ENCODE results near the gene TMEM232.

TMEM232 gene

DNA sequence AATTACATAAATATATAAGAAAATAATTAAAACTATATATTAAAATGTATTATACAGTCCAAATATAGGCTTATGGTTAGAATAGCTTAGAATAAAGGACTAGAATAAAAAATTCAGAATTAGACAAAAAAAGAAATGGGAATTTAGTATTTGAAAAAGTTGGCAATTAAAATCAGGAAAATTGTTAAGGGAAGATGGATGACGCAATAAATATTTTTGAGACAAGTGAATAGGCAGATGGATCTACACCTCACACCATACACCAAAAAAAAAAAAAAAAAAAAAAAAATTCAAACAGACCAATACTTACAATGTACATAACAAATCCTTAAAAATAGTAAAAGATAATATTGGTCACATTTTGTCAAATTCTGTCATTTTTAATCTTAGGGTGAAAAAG lies 200.7 kb downstream of the TMEM232 start:
- DNase-seq (ENCODE audit: insufficient read length, low spot score) (no peak), FAIRE-seq (no peak)
- TF ChIP-seq, protein P1, sequence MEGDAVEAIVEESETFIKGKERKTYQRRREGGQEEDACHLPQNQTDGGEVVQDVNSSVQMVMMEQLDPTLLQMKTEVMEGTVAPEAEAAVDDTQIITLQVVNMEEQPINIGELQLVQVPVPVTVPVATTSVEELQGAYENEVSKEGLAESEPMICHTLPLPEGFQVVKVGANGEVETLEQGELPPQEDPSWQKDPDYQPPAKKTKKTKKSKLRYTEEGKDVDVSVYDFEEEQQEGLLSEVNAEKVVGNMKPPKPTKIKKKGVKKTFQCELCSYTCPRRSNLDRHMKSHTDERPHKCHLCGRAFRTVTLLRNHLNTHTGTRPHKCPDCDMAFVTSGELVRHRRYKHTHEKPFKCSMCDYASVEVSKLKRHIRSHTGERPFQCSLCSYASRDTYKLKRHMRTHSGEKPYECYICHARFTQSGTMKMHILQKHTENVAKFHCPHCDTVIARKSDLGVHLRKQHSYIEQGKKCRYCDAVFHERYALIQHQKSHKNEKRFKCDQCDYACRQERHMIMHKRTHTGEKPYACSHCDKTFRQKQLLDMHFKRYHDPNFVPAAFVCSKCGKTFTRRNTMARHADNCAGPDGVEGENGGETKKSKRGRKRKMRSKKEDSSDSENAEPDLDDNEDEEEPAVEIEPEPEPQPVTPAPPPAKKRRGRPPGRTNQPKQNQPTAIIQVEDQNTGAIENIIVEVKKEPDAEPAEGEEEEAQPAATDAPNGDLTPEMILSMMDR (IDR thresholded peaks at IDR 0.05; ENCODE audit: insufficient read depth, missing control alignments) = no peak

DNA sequence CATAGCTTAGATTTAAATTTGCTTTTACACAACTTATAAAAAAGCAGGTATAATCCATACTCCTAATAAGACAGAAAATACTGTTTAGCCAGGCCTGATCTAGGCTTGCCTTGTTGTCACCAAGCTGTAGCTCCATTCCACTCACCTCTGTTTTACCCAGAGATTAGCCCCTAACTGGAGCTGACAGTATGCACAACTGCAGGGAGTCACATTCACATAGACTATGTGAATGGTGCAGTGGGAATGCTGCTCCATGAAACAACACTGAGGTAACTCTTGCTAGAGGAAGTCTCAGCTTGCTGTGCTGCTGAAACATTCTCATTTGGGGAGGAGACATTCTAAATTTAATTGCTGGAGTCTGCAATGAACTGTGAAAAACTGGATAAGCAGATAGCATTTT lies 209.1 kb downstream of the TMEM232 start:
- TF ChIP-seq, protein P1 (IDR thresholded peaks at IDR 0.05; ENCODE audit: insufficient read depth, missing control alignments) = no peak
- FAIRE-seq (no peak), DNase-seq (ENCODE audit: insufficient read length, low spot score) (no peak)

DNA sequence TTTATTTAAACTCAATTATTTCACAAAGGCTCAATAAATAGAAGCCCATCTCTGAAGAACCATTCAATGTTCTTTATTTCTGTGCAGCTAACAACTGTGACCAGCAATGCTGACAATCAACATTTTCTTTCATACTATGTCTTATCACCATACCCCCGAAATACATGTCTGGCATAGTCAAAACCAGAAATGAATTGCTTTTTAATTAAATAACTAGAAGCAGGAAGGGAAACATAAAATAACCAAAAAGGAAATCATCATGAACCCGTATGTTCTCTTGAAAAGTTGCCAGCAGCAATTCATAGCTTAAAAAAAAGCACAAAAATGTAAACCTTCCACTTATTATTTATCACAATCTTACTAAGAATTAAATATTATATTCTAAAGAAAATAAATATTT lies 212.4 kb downstream of the TMEM232 start:
- DNase-seq (ENCODE audit: insufficient read length, low spot score) = no peak
- TF ChIP-seq, protein P1 (IDR thresholded peaks at IDR 0.05; ENCODE audit: insufficient read depth, missing control alignments) = no peak
- FAIRE-seq = no peak

DNA sequence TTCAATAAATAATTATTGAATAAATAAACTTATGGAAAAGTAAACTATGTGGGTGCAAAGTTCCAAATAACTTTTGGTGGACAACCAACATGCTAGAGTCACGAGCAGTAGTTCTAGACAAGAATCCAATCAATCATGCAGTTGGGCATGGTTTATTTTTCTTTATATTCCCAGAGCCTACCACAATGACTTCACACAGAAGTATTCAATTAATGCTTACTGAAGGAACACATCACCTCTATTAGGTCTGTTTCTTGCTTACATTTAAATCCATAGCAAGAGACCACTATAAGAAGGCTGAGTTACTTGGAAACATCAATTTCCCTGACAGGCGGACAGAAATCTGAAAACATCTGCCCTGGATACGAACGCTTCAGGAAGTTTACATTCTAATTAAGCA lies 214.2 kb downstream of the TMEM232 start:
- DNase-seq (ENCODE audit: insufficient read length, low spot score) = no peak
- no peak for FAIRE-seq
- TF ChIP-seq, protein P1 (IDR thresholded peaks at IDR 0.05; ENCODE audit: insufficient read depth, missing control alignments) = no peak

DNA sequence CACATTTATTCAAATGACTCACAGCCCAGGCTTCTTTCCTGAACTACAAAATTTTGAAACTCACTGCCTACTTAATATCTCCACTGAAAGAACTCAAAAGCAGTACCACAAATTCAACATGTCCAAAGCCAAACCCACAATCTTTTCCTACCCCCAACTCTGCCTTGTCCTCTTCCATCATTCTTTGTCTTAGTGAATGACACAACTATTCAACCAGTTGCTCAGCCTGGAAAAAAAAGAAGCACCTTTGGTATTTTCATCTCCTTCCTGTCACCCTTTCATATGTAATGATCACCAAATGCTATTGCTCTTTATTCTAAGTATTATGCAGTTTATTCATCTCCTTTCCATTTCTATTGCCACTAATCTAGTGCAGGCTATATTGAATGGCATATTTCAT lies 216.3 kb downstream of the TMEM232 start:
- FAIRE-seq (no peak), DNase-seq (ENCODE audit: insufficient read length, low spot score) (no peak)
- TF ChIP-seq, protein P1 (IDR thresholded peaks at IDR 0.05; ENCODE audit: insufficient read depth, missing control alignments) = no peak

DNA sequence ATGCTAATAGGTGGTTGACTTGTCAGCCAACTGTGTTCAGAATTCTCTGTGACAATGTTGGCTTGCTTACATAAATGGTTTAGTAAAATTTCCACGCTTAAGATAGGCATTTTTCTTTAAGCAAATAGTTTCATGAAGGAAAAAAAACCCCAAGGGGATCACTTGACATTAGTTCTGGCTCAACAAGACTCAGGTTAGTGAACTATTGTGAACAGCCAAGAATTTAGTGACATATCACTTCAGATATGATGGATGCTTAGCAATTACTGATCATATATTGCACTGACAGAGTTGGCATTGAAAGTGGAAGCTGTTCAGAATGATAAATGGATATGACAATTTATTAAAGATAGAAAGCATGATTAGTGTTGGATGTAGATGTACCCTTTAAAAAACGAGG lies 218.5 kb downstream of the TMEM232 start:
- no peak for FAIRE-seq
- DNase-seq (ENCODE audit: insufficient read length, low spot score) = no peak
- TF ChIP-seq, protein P1 (IDR thresholded peaks at IDR 0.05; ENCODE audit: insufficient read depth, missing control alignments) = no peak

DNA sequence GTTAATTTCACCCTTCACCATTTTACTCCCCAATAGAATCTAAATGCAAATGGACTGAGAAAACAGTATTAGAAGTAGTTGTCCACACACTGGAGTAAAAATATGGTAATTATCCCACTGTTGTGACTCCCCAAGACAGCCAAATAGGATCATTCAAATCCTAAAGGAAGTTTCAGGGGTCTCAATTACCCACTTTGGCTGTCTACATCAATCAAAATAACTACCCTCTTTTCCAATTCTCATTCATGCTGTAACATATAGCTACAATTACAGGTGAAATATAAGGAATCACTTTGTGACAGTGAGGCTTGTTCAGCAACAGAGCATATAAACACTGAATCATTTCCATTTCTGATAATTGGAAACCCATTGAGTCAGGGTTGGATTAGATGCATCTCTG lies 220.1 kb downstream of the TMEM232 start:
- TF ChIP-seq, protein P1 (IDR thresholded peaks at IDR 0.05; ENCODE audit: insufficient read depth, missing control alignments) = no peak
- FAIRE-seq (no peak), DNase-seq (ENCODE audit: insufficient read length, low spot score) (no peak)

Measured in D721Med (cell line).